Trophoblast cell (in vitro differentiated cells and primary cell): ENCODE measurements around the gene FOXC2.

Source experiments
- DNase-seq, 2 donors: peaks; one replicate each; pipeline ENCODE4 v3.0.0-alpha.2; 2016
- H2AFZ ChIP-seq: 2 replicates; pipeline ENCODE4 v1.6.1; 2013; ENCODE audit warnings: low read length, moderate library complexity, mild to moderate bottlenecking; ENCODE audit not compliant: insufficient read depth, poor library complexity
- H2AK5ac ChIP-seq: 2 replicates; pipeline ENCODE4 v1.6.1; 2013; ENCODE audit warnings: mild to moderate bottlenecking, low read length
- H2BK120ac ChIP-seq: 2 replicates; pipeline ENCODE4 v1.6.1; 2013; ENCODE audit warnings: low read length, mild to moderate bottlenecking, moderate library complexity; ENCODE audit not compliant: insufficient read depth, poor library complexity
- H2BK12ac ChIP-seq: 2 replicates; pipeline ENCODE4 v1.6.1; 2013; ENCODE audit warnings: mild to moderate bottlenecking, low read length, moderate library complexity
- H2BK5ac ChIP-seq: 2 replicates; pipeline ENCODE4 v1.6.1; 2013; ENCODE audit warnings: low read length, low read depth, moderate library complexity, mild to moderate bottlenecking; ENCODE audit not compliant: poor library complexity
- H3K14ac ChIP-seq: 2 replicates; pipeline ENCODE4 v1.6.1; 2013; ENCODE audit warnings: mild to moderate bottlenecking, low read length
- H3K18ac ChIP-seq: 2 replicates; pipeline ENCODE4 v1.6.1; 2013; ENCODE audit warnings: mild to moderate bottlenecking, low read length
- H3K23ac ChIP-seq: 2 replicates; pipeline ENCODE4 v1.6.1; 2013; ENCODE audit warnings: low read length
- H3K27ac ChIP-seq: 2 replicates; pipeline ENCODE4 v1.5.1; 2013; ENCODE audit warnings: low read depth, mild to moderate bottlenecking, inconsistent platforms, low read length, moderate library complexity
- H3K27me3 ChIP-seq: 2 replicates; pipeline ENCODE4 v1.6.1; 2013; ENCODE audit warnings: inconsistent platforms, mild to moderate bottlenecking, low read length, moderate library complexity; ENCODE audit not compliant: insufficient read depth
- H3K36me3 ChIP-seq, 2 experiments: 1 replicate in 1 of 2; 2 replicates in 1 of 2; pipeline ENCODE4 v1.6.1; 2013; ENCODE audit warnings: low read length in 2 of 2, mild to moderate bottlenecking in 2 of 2, moderate library complexity in 1 of 2; ENCODE audit not compliant: insufficient read depth in 2 of 2, control insufficient read depth in 1 of 2
- H3K4ac ChIP-seq: 2 replicates; pipeline ENCODE4 v1.6.1; 2013; ENCODE audit warnings: low read depth, mild to moderate bottlenecking, low read length, moderate library complexity
- H3K4me1 ChIP-seq, 2 experiments: 1 replicate in 1 of 2; 2 replicates in 1 of 2; pipeline ENCODE4 v1.6.1; 2013; ENCODE audit warnings: low read length in 2 of 2, mild to moderate bottlenecking in 2 of 2, moderate library complexity in 1 of 2; ENCODE audit not compliant: insufficient read depth in 2 of 2, control insufficient read depth in 1 of 2
- H3K4me2 ChIP-seq: 2 replicates; pipeline ENCODE4 v1.6.1; 2013; ENCODE audit warnings: inconsistent platforms, mild to moderate bottlenecking, low read length, moderate library complexity
- H3K4me3 ChIP-seq: 2 replicates; pipeline ENCODE4 v1.5.1; 2013; ENCODE audit warnings: mild to moderate bottlenecking, low read depth, low read length, inconsistent platforms
- H3K79me1 ChIP-seq: one replicate; pipeline ENCODE4 v1.6.1; 2013; ENCODE audit warnings: low read length
- H3K79me2 ChIP-seq: 2 replicates; pipeline ENCODE4 v1.6.1; 2013; ENCODE audit warnings: low read length, mild to moderate bottlenecking; ENCODE audit not compliant: control insufficient read depth, insufficient read depth, poor library complexity
- H3K9ac ChIP-seq: 2 replicates; pipeline ENCODE4 v1.6.1; 2013; ENCODE audit warnings: mild to moderate bottlenecking, low read length
- H3K9me3 ChIP-seq: 2 replicates; pipeline ENCODE4 v1.6.1; 2013; ENCODE audit warnings: low read depth, mild to moderate bottlenecking, control low read depth, inconsistent platforms, low read length; ENCODE audit not compliant: insufficient read depth
- H4K12ac ChIP-seq: 2 replicates; pipeline ENCODE4 v1.6.1; 2013; ENCODE audit warnings: low read depth, mild to moderate bottlenecking, low read length, moderate library complexity
- H4K8ac ChIP-seq: 2 replicates; pipeline ENCODE4 v1.6.1; 2013; ENCODE audit warnings: low read depth, mild to moderate bottlenecking, low read length, moderate library complexity
- H4K91ac ChIP-seq: one replicate; pipeline ENCODE4 v1.6.1; 2013; ENCODE audit warnings: low read depth, mild to moderate bottlenecking, low read length, moderate library complexity
- WGBS: extraction: QIAGEN DNeasy Blood & Tissue Kit; methylation state at CpG from one replicate; pipeline ENCODE4 v1.1.7; 2013; ENCODE audit warnings: missing lambda C conversion rate; ENCODE audit not compliant: insufficient read length, insufficient coverage; ENCODE audit errors: extremely low coverage; 5-methylcytosine and 5-hydroxymethylcytosine counted together

The FOXC2 gene

DNA sequence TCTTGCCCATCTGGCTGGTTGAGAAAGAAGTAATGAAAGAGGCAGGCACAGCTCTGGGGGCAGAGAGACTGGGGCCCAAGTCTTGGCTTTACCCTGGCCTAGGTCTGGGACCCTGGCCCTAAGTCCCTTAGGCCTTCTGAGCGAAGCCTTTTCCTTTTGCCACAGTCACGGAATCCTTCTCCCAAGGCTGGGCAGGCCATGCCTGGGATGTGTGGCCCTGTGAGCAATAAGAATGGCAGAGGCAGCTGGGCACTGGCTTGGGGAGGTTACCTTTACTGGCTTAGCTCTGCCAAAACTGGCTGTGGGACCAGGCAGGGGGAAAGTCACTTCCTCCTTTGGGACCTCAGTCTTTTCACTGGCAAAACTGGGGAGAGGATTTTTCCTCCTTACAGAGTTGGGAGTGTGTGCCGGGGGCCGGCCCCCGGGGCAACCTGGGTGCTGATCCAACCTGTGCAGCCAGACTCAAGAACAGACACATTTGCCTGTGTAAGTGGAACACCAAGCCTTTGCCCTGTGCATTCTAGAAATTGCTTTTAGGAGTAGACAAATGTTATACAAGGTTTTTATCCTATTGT lies 43.4 kb upstream of the FOXC2 start:
- Histone ChIP-seq H3K4ac (no peak overlapping the region), H3K27ac (no peak overlapping the region), H3K9ac (no peak overlapping the region), H3K18ac (no peak overlapping the region), H2BK120ac (no peak overlapping the region), H2BK12ac (no peak overlapping the region), H2BK5ac (no peak overlapping the region), H2AFZ (no peak overlapping the region), H4K91ac (no peak overlapping the region), H3K4me1 (no peaks in the 10 kb centered on the region), H3K4me3 (peak overlapping the region; percentile 58), H3K79me2 (no peaks in the 10 kb centered on the region), H3K9me3 (peaks cover 7% of the 10 kb centered on the region), H4K12ac (no peak overlapping the region), H3K23ac (no peak overlapping the region), H3K14ac (no peak overlapping the region), H4K8ac (no peak overlapping the region), H3K4me2 (no peak overlapping the region), H2AK5ac (no peak overlapping the region), H3K79me1 (no peaks in the 10 kb centered on the region), H3K27me3 (no peaks in the 10 kb centered on the region), H3K36me3 (no peaks in the 10 kb centered on the region)
- no CpG with 5 or more reads among the region's 5 CpGs for WGBS
- no peak for DNase-seq

GRCh38 chr16:86524029-86524428 lies 42.6 kb upstream of the FOXC2 start:
- Histone ChIP-seq H3K4ac (no peak overlapping the region), H4K91ac (no peak overlapping the region), H3K23ac (no peak overlapping the region), H2BK120ac (no peak overlapping the region), H4K12ac (no peak overlapping the region), H3K79me2 (no peaks in the 10 kb centered on the region), H2AFZ (no peak overlapping the region), H3K4me2 (no peak overlapping the region), H3K4me1 (no peaks in the 10 kb centered on the region), H2BK12ac (no peak overlapping the region), H3K79me1 (no peaks in the 10 kb centered on the region), H3K14ac (no peak overlapping the region), H2AK5ac (no peak overlapping the region), H3K9ac (no peak overlapping the region), H3K9me3 (peaks cover 8% of the 10 kb centered on the region), H3K27me3 (no peaks in the 10 kb centered on the region), H3K4me3 (no peak overlapping the region), H3K27ac (no peak overlapping the region), H2BK5ac (no peak overlapping the region), H3K36me3 (no peaks in the 10 kb centered on the region), H3K18ac (no peak overlapping the region), H4K8ac (no peak overlapping the region)
- no peak for DNase-seq
- no CpG with 5 or more reads among the region's 6 CpGs for WGBS

GRCh38 chr16:86525696-86526095 lies 40.9 kb upstream of the FOXC2 start:
- no peak overlapping the region for H2AFZ ChIP-seq
- no peak overlapping the region for H2BK12ac ChIP-seq
- H3K9ac ChIP-seq, result no peak overlapping the region
- no peaks in the 10 kb centered on the region for H3K27me3 ChIP-seq
- H2AK5ac ChIP-seq, result no peak overlapping the region
- H4K8ac ChIP-seq, result no peak overlapping the region
- H2BK120ac ChIP-seq, result no peak overlapping the region
- no peak overlapping the region for H3K14ac ChIP-seq
- no peak overlapping the region for H3K4me2 ChIP-seq
- no CpG with 5 or more reads among the region's 12 CpGs for WGBS
- H4K12ac ChIP-seq, result no peak overlapping the region
- H3K23ac ChIP-seq, result no peak overlapping the region
- H3K9me3 ChIP-seq, result peaks cover 6% of the 10 kb centered on the region
- H3K36me3 ChIP-seq, result no peaks in the 10 kb centered on the region
- no peaks in the 10 kb centered on the region for H3K79me1 ChIP-seq
- no peak overlapping the region for H2BK5ac ChIP-seq
- H3K4me3 ChIP-seq, result no peak overlapping the region
- no peak overlapping the region for H3K4ac ChIP-seq
- H3K4me1 ChIP-seq, result no peaks in the 10 kb centered on the region
- no peak overlapping the region for H3K18ac ChIP-seq
- no peak overlapping the region for H3K27ac ChIP-seq
- H3K79me2 ChIP-seq, result no peaks in the 10 kb centered on the region
- no peak for DNase-seq
- no peak overlapping the region for H4K91ac ChIP-seq

GRCh38 chr16:86527366-86527765 lies 39.3 kb upstream of the FOXC2 start:
- Histone ChIP-seq H3K23ac (no peak overlapping the region), H4K8ac (no peak overlapping the region), H3K36me3 (peaks cover 3 to 7% of the 10 kb centered on the region in 2 experiments), H3K18ac (no peak overlapping the region), H3K4ac (no peak overlapping the region), H3K4me2 (no peak overlapping the region), H4K91ac (no peak overlapping the region), H2BK5ac (no peak overlapping the region), H3K27ac (no peak overlapping the region), H3K79me2 (no peaks in the 10 kb centered on the region), H2BK120ac (no peak overlapping the region), H3K4me3 (no peak overlapping the region), H3K4me1 (no peaks in the 10 kb centered on the region), H3K27me3 (no peaks in the 10 kb centered on the region), H2AK5ac (no peak overlapping the region), H2BK12ac (no peak overlapping the region), H3K79me1 (no peaks in the 10 kb centered on the region), H4K12ac (no peak overlapping the region), H3K9me3 (peaks cover 6% of the 10 kb centered on the region), H2AFZ (no peak overlapping the region), H3K9ac (no peak overlapping the region), H3K14ac (no peak overlapping the region)
- no CpG with 5 or more reads among the region's 15 CpGs for WGBS
- no peak for DNase-seq
